ENCODE data around the gene HCN4. TPM values are rescaled to one million over a fixed set of nuclear protein-coding genes. Genes with fewer than 3 reads are reported as not detected.

Gene HCN4
- total RNA-seq, 1 donor from 2014 or later, result 3.0 TPM

GRCh38 chr15:73383310-73384189 lies 14.8 kb upstream of the HCN4 start:
- peaks cover 11% of the 10 kb centered on the region for H3K27me3 ChIP-seq (ENCODE audit: insufficient read depth, low read length)
- H3K36me3 ChIP-seq (ENCODE audit: insufficient read depth, low read length), result no peaks in the 10 kb centered on the region
- no peak overlapping the region for H3K27ac Mint-ChIP-seq (ENCODE audit: unreplicated experiment)
- H3K4me1 Mint-ChIP-seq (ENCODE audit: low read depth, unreplicated experiment), result peaks cover 12% of the 10 kb centered on the region
- no peaks in the 10 kb centered on the region for H3K79me2 ChIP-seq (ENCODE audit: insufficient read depth, low read length)
- peaks cover 19% of the 10 kb centered on the region for H3K9me3 Mint-ChIP-seq (ENCODE audit: unreplicated experiment)
- H3K36me3 Mint-ChIP-seq (ENCODE audit: low read depth, unreplicated experiment), result no peaks in the 10 kb centered on the region
- H3K4me1 ChIP-seq (ENCODE audit: insufficient read depth, low read length), result no peaks in the 10 kb centered on the region
- FAIRE-seq, result no peak
- H2AFZ ChIP-seq (ENCODE audit: low read depth, low read length), result no peak overlapping the region
- H3K9me3 ChIP-seq (ENCODE audit: insufficient read depth, low read depth, low read length), result no peaks in the 10 kb centered on the region
- DNase-seq (ENCODE audit: low read depth), result no peak
- no peak overlapping the region for H3K9ac ChIP-seq (ENCODE audit: low read length)
- H4K20me1 ChIP-seq (ENCODE audit: insufficient read depth, low read length), result no peaks in the 10 kb centered on the region
- TF ChIP-seq, protein P1, sequence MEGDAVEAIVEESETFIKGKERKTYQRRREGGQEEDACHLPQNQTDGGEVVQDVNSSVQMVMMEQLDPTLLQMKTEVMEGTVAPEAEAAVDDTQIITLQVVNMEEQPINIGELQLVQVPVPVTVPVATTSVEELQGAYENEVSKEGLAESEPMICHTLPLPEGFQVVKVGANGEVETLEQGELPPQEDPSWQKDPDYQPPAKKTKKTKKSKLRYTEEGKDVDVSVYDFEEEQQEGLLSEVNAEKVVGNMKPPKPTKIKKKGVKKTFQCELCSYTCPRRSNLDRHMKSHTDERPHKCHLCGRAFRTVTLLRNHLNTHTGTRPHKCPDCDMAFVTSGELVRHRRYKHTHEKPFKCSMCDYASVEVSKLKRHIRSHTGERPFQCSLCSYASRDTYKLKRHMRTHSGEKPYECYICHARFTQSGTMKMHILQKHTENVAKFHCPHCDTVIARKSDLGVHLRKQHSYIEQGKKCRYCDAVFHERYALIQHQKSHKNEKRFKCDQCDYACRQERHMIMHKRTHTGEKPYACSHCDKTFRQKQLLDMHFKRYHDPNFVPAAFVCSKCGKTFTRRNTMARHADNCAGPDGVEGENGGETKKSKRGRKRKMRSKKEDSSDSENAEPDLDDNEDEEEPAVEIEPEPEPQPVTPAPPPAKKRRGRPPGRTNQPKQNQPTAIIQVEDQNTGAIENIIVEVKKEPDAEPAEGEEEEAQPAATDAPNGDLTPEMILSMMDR (IDR thresholded peaks at IDR 0.05; ENCODE audit: insufficient read depth, low read depth, low read length), result no peak
- no peak for TF ChIP-seq EZH2 (IDR thresholded peaks at IDR 0.05; ENCODE audit: insufficient read depth, low read length)
- peaks cover 25% of the 10 kb centered on the region for H3K27me3 Mint-ChIP-seq (ENCODE audit: low read depth, unreplicated experiment)
- no peak overlapping the region for H3K4me2 ChIP-seq (ENCODE audit: low read length)
- H3K27ac ChIP-seq (ENCODE audit: low read depth, low read length), result no peak overlapping the region
- H3K4me3 ChIP-seq (ENCODE audit: insufficient read depth, low read depth, low read length), result no peak overlapping the region
- H3K4me3 Mint-ChIP-seq (ENCODE audit: unreplicated experiment), result no peak overlapping the region

GRCh38 chr15:73382115-73382514 lies 13.4 kb upstream of the HCN4 start:
- H3K27me3 Mint-ChIP-seq (ENCODE audit: low read depth, unreplicated experiment), result peaks cover 31% of the 10 kb centered on the region
- H3K27ac Mint-ChIP-seq (ENCODE audit: unreplicated experiment), result no peak overlapping the region
- Histone ChIP-seq H3K4me1 (ENCODE audit: insufficient read depth, low read length) (no peaks in the 10 kb centered on the region), H3K27ac (ENCODE audit: low read depth, low read length) (no peak overlapping the region), H3K36me3 (ENCODE audit: insufficient read depth, low read length) (no peaks in the 10 kb centered on the region), H3K9me3 (ENCODE audit: insufficient read depth, low read depth, low read length) (no peaks in the 10 kb centered on the region), H2AFZ (ENCODE audit: low read depth, low read length) (no peak overlapping the region), H3K4me3 (ENCODE audit: insufficient read depth, low read depth, low read length) (no peak overlapping the region), H3K4me2 (ENCODE audit: low read length) (no peak overlapping the region), H3K9ac (ENCODE audit: low read length) (no peak overlapping the region), H4K20me1 (ENCODE audit: insufficient read depth, low read length) (no peaks in the 10 kb centered on the region), H3K79me2 (ENCODE audit: insufficient read depth, low read length) (no peaks in the 10 kb centered on the region), H3K27me3 (ENCODE audit: insufficient read depth, low read length) (peaks cover 14% of the 10 kb centered on the region)
- peaks cover 19% of the 10 kb centered on the region for H3K9me3 Mint-ChIP-seq (ENCODE audit: unreplicated experiment)
- FAIRE-seq (no peak), DNase-seq (ENCODE audit: low read depth) (no peak)
- no peak overlapping the region for H3K4me3 Mint-ChIP-seq (ENCODE audit: unreplicated experiment)
- H3K36me3 Mint-ChIP-seq (ENCODE audit: low read depth, unreplicated experiment), result no peaks in the 10 kb centered on the region
- TF ChIP-seq EZH2 (IDR thresholded peaks at IDR 0.05; ENCODE audit: insufficient read depth, low read length), result no peak
- TF ChIP-seq, protein P1 (IDR thresholded peaks at IDR 0.05; ENCODE audit: insufficient read depth, low read depth, low read length), result no peak
- no peaks in the 10 kb centered on the region for H3K4me1 Mint-ChIP-seq (ENCODE audit: low read depth, unreplicated experiment)

GRCh38 chr15:73380661-73381060 lies 11.9 kb upstream of the HCN4 start:
- Histone ChIP-seq H3K4me1 (ENCODE audit: insufficient read depth, low read length) (no peaks in the 10 kb centered on the region), H3K79me2 (ENCODE audit: insufficient read depth, low read length) (no peaks in the 10 kb centered on the region), H3K9ac (ENCODE audit: low read length) (no peak overlapping the region), H3K27ac (ENCODE audit: low read depth, low read length) (no peak overlapping the region), H3K4me2 (ENCODE audit: low read length) (no peak overlapping the region), H4K20me1 (ENCODE audit: insufficient read depth, low read length) (no peaks in the 10 kb centered on the region), H3K27me3 (ENCODE audit: insufficient read depth, low read length) (peaks cover 8% of the 10 kb centered on the region), H3K9me3 (ENCODE audit: insufficient read depth, low read depth, low read length) (no peaks in the 10 kb centered on the region), H3K4me3 (ENCODE audit: insufficient read depth, low read depth, low read length) (no peak overlapping the region), H2AFZ (ENCODE audit: low read depth, low read length) (no peak overlapping the region), H3K36me3 (ENCODE audit: insufficient read depth, low read length) (no peaks in the 10 kb centered on the region)
- Mint-ChIP-seq H3K27ac (ENCODE audit: unreplicated experiment) (no peak overlapping the region), H3K4me3 (ENCODE audit: unreplicated experiment) (no peak overlapping the region), H3K27me3 (ENCODE audit: low read depth, unreplicated experiment) (peaks cover 36% of the 10 kb centered on the region), H3K9me3 (ENCODE audit: unreplicated experiment) (peaks cover 19% of the 10 kb centered on the region), H3K36me3 (ENCODE audit: low read depth, unreplicated experiment) (no peaks in the 10 kb centered on the region), H3K4me1 (ENCODE audit: low read depth, unreplicated experiment) (no peaks in the 10 kb centered on the region)
- DNase-seq (ENCODE audit: low read depth) (no peak), FAIRE-seq (no peak)
- TF ChIP-seq EZH2 (IDR thresholded peaks at IDR 0.05; ENCODE audit: insufficient read depth, low read length), result no peak
- TF ChIP-seq, protein P1 (IDR thresholded peaks at IDR 0.05; ENCODE audit: insufficient read depth, low read depth, low read length), result no peak
